B cell (primary cell): Measurements from ENCODE around the gene ABTB2. TPM values are rescaled to one million over a fixed set of nuclear protein-coding genes. Genes with fewer than 3 reads are reported as not detected.

ENCODE experiments used
- ATAC-seq: fragments of 200-7000 bp; cut with Tn5 transposase; one replicate; pipeline ENCODE4 v1.10.0; 2021; ENCODE audit warnings: low read depth, mild to moderate bottlenecking, moderate number of reproducible peaks, moderate library complexity
- CTCF ChIA-PET: fragments of 350-600 bp; sonication (Branson Sonifier 250); formaldehyde crosslinking; loops from one replicate; lab custom pipeline; 2021; ENCODE audit warnings: antibody characterized with exemption, inconsistent platforms; lab: Charles Lee
- POLR2A ChIA-PET: fragments of 350-600 bp; sonication (Branson Sonifier 250); formaldehyde crosslinking; loops from one replicate; lab custom pipeline; 2021; ENCODE audit warnings: antibody characterized with exemption; lab: Charles Lee
- DNase-seq: peaks from one replicate; pipeline ENCODE4 v3.0.0; 2013
- H2AFZ ChIP-seq: 2 replicates; pipeline ENCODE4 v1.6.1; 2012; ENCODE audit warnings: mild to moderate bottlenecking, low read depth, low read length; ENCODE audit not compliant: insufficient read depth, poor library complexity, severe bottlenecking
- H3K27ac ChIP-seq, 2 donors: 1 replicate in 1 of 2; 2 replicates in 1 of 2; pipeline ENCODE4 v1.5.1; 2012 to 2013; ENCODE audit warnings: low read length in 2 of 2, mild to moderate bottlenecking in 2 of 2, moderate library complexity in 1 of 2
- H3K27me3 ChIP-seq, 4 experiments: fragments of 200-600 bp in 1 of 4; sonication (generic) in 1 of 4; replicated peaks in 1 of 4; 1 replicate in 2 of 4; 2 replicates in 2 of 4; pipeline versions ENCODE4 v1.6.1 to v1.7.0; 2013 to 2016; ENCODE audit warnings: low read length in 3 of 4, mild to moderate bottlenecking in 2 of 4, mixed read lengths in 1 of 4, moderate library complexity in 1 of 4; ENCODE audit not compliant: insufficient read depth in 4 of 4, control insufficient read depth in 3 of 4; ENCODE audit errors: control extremely low read depth in 1 of 4
- H3K36me3 ChIP-seq, 2 experiments: replicated peaks in 1 of 2; 1 replicate in 1 of 2; 2 replicates in 1 of 2; pipeline versions ENCODE4 v1.6.1 to v1.7.1; 2013; ENCODE audit warnings: low read length in 1 of 2; ENCODE audit not compliant: insufficient read depth in 2 of 2, control insufficient read depth in 1 of 2; ENCODE audit errors: control extremely low read depth in 1 of 2, extremely low read depth in 1 of 2
- H3K4me1 ChIP-seq, 2 donors: fragments of 200-600 bp in 1 of 2; sonication (generic) in 1 of 2; 1 replicate in 1 of 2; 2 replicates in 1 of 2; pipeline versions ENCODE4 v1.5.1 to v1.6.1; 2013 to 2017; ENCODE audit warnings: low read length in 2 of 2; ENCODE audit not compliant: control insufficient read depth in 2 of 2, insufficient read depth in 2 of 2
- H3K4me2 ChIP-seq: replicated peaks from 2 replicates; pipeline ENCODE3; 2012; ENCODE audit warnings: mild to moderate bottlenecking, low read depth, low read length; ENCODE audit not compliant: poor library complexity, severe bottlenecking
- H3K4me3 ChIP-seq, 5 experiments: fragments of 200-600 bp in 1 of 5; sonication (generic) in 1 of 5; 1 replicate in 3 of 5; 2 replicates in 2 of 5; pipeline versions ENCODE4 v1.5.1 to v1.7.0; 2011 to 2016; ENCODE audit warnings: low read length in 4 of 5, mild to moderate bottlenecking in 4 of 5, low read depth in 2 of 5, control low read depth in 1 of 5, moderate library complexity in 1 of 5; ENCODE audit not compliant: insufficient read depth in 1 of 5; ENCODE audit errors: control extremely low read depth in 1 of 5, extremely low read depth in 1 of 5
- H3K79me2 ChIP-seq: fragments of 200-600 bp; sonication (generic); one replicate; pipeline ENCODE4 v1.6.0; 2016; ENCODE audit warnings: low read length; ENCODE audit not compliant: control insufficient read depth, insufficient read depth
- H3K9ac ChIP-seq: fragments of 200-600 bp; sonication (generic); 2 replicates; pipeline ENCODE4 v1.6.1; 2017; ENCODE audit warnings: mild to moderate bottlenecking, low read length, moderate library complexity
- H3K9me3 ChIP-seq, 3 donors: one replicate each; pipeline versions ENCODE4 v1.6.1 to v1.7.1; 2013; ENCODE audit warnings: low read length in 2 of 3; ENCODE audit not compliant: control insufficient read depth in 2 of 3, insufficient read depth in 1 of 3; ENCODE audit errors: control extremely low read depth in 1 of 3
- H4K20me1 ChIP-seq: 2 replicates; pipeline ENCODE4 v1.6.0; 2012; ENCODE audit warnings: mild to moderate bottlenecking, low read length; ENCODE audit not compliant: insufficient read depth, control insufficient read depth, poor library complexity, severe bottlenecking
- H3K27ac Mint-ChIP-seq: one replicate; pipeline ENCODE4 v1.8.0; 2021; ENCODE audit warnings: mixed read lengths
- H3K27me3 Mint-ChIP-seq: one replicate; pipeline ENCODE4 v1.8.0; 2021; ENCODE audit warnings: mixed read lengths
- H3K4me1 Mint-ChIP-seq: one replicate; pipeline ENCODE4 v1.8.0; 2021; ENCODE audit warnings: mixed read lengths
- H3K4me3 Mint-ChIP-seq: one replicate; pipeline ENCODE4 v1.8.0; 2021; ENCODE audit warnings: mixed read lengths
- H3K9me3 Mint-ChIP-seq: one replicate; pipeline ENCODE4 v1.8.0; 2022; ENCODE audit warnings: mixed read lengths; ENCODE audit not compliant: insufficient read depth
- CTCF ChIP-seq: fragments of 200-600 bp; IDR thresholded peaks from one replicate; pipeline ENCODE4 v1.8.0; 2022; ENCODE audit warnings: antibody characterized with exemption, mild to moderate bottlenecking
- EZH2 ChIP-seq: IDR thresholded peaks from 2 replicates; pipeline ENCODE4 v1.6.1; 2012; ENCODE audit warnings: borderline replicate concordance, low read depth, mild to moderate bottlenecking, moderate library complexity, low read length; ENCODE audit not compliant: insufficient read depth, poor library complexity, severe bottlenecking
- WGBS: methylation state at CpG from one replicate; pipeline ENCODE4 v1.1.5; 2013; ENCODE audit warnings: missing lambda C conversion rate; ENCODE audit not compliant: insufficient coverage; 5-methylcytosine and 5-hydroxymethylcytosine counted together
- intact Hi-C: fragments of 100-400 bp; cut with micrococcal nuclease; formaldehyde crosslinking; loops from one replicate; pipeline ENCODE4 v1.10.0; 2022
- polyA plus RNA-seq: library from polyadenylated mRNA; depleted of rRNA; stranded (reverse); fragments of >200 nt; gene quantifications from 2 replicates; pipeline ENCODE4 v1.2.3, GENCODE V29; 2012
- total RNA-seq, 2 donors: library from RNA; stranded (reverse); fragments of 120-200 nt in 1 of 2; gene quantifications; 1 replicate in 1 of 2; 2 replicates in 1 of 2; pipeline versions ENCODE4 v1.2.3 to v1.2.4, GENCODE V29; 2013 to 2022

ABTB2 gene
- total and polyA plus RNA-seq, 2 donors (not counting 1 experiment from before 2014, with no cell fraction given) = 0.30 to 5.9 TPM

GRCh38 chr11:34167961-34168360, 189.8 kb downstream of the ABTB2 start:
- no peak overlapping the region for H3K9ac ChIP-seq
- no peaks in the 10 kb centered on the region for H4K20me1 ChIP-seq
- CTCF ChIA-PET = interaction anchor here (1.0 to 1.1 kb wide), 2 partner anchors 39 to 152 kb away, joined by 3 read pairs; no protein-coding TSS in a partner anchor
- Mint-ChIP-seq H3K4me1 (no peaks in the 10 kb centered on the region), H3K27me3 (no peaks in the 10 kb centered on the region), H3K9me3 (no peaks in the 10 kb centered on the region), H3K27ac (no peak overlapping the region), H3K4me3 (no peak overlapping the region)
- no peaks in the 10 kb centered on the region for H3K9me3 ChIP-seq
- no peak overlapping the region for H2AFZ ChIP-seq
- WGBS = 96% methylated on average over 9 of the region's 9 CpGs
- no peak for DNase-seq
- intact Hi-C loops = no loop called here
- no peak overlapping the region for H3K4me2 ChIP-seq
- H3K4me3 ChIP-seq = no peak overlapping the region
- no peak overlapping the region for H3K27ac ChIP-seq
- H3K4me1 ChIP-seq = no peaks in the 10 kb centered on the region
- no peak for TF ChIP-seq EZH2
- no peak for TF ChIP-seq CTCF
- no peaks in the 10 kb centered on the region for H3K36me3 ChIP-seq
- POLR2A ChIA-PET = no interaction called here
- peaks cover 0 to 3% (median 0%) of the 10 kb centered on the region in 4 experiments for H3K27me3 ChIP-seq
- no peak for ATAC-seq
- no peaks in the 10 kb centered on the region for H3K79me2 ChIP-seq

GRCh38 chr11:34166806-34167740, 190.7 kb downstream of the ABTB2 start:
- WGBS = 96% methylated on average over 16 of the region's 16 CpGs
- Mint-ChIP-seq H3K4me1 (no peaks in the 10 kb centered on the region), H3K9me3 (no peaks in the 10 kb centered on the region), H3K27ac (peak overlapping the region; percentile 29), H3K4me3 (no peak overlapping the region), H3K27me3 (no peaks in the 10 kb centered on the region)
- Histone ChIP-seq H3K4me3 (no peak overlapping the region), H3K27ac (no peak overlapping the region), H3K9me3 (no peaks in the 10 kb centered on the region), H3K9ac (no peak overlapping the region), H2AFZ (no peak overlapping the region), H3K27me3 (peaks cover 0 to 2% (median 0%) of the 10 kb centered on the region in 4 experiments), H3K79me2 (no peaks in the 10 kb centered on the region), H3K4me1 (no peaks in the 10 kb centered on the region), H3K4me2 (no peak overlapping the region), H3K36me3 (no peaks in the 10 kb centered on the region), H4K20me1 (no peaks in the 10 kb centered on the region)
- ATAC-seq (no peak), DNase-seq (no peak)
- POLR2A ChIA-PET = no interaction called here
- TF ChIP-seq CTCF = no peak
- TF ChIP-seq EZH2 = no peak
- intact Hi-C loops = no loop called here
- CTCF ChIA-PET = interaction anchor here (0.8 to 1.0 kb wide), 2 partner anchors 7 to 153 kb away, joined by 3 read pairs; no protein-coding TSS in a partner anchor
